Activated naive CD4-positive, alpha-beta T cell treated with anti-CD3 and anti-CD28 coated beads, Interleukin-2, amount 50 U/mL, for 16 hours (primary cell): ENCODE measurements around the gene PRSS56.
"Not testable (repeated sequence)": the region's sequence is repeated elsewhere in the genome, so short reads cannot be mapped to it uniquely, and the experiment has no call there.

Experiments
- DNase-seq: peaks from one replicate; pipeline ENCODE4 v3.0.0-alpha.2; 2020

Gene PRSS56

DNA sequence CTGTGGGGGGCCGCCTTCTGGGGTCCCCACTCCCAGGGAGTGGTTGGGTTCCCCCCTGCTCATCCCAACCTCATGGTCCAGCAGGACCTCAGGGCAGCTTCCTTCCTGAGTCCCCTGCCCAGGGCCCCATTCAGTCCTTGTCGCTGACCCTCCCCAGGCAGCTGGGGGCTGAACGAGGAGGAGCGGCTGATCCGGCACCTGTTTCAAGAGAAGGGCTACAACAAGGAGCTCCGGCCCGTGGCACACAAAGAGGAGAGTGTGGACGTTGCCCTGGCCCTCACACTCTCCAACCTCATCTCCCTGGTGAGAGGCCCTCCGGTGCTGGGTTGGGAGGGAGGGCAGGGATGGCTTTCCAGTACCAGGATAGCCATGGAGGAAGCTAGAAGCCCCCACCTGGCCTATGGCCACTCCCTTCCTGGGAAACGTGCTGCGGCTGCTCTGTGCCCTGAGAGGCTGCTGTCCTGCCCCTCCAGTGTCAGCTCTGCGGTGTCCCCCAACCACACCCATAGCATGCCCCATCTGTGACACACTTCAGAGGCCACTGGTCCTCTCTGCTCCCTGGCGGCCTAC, 6.3 kb downstream of the PRSS56 start:
- DNase-seq = no peak

DNA sequence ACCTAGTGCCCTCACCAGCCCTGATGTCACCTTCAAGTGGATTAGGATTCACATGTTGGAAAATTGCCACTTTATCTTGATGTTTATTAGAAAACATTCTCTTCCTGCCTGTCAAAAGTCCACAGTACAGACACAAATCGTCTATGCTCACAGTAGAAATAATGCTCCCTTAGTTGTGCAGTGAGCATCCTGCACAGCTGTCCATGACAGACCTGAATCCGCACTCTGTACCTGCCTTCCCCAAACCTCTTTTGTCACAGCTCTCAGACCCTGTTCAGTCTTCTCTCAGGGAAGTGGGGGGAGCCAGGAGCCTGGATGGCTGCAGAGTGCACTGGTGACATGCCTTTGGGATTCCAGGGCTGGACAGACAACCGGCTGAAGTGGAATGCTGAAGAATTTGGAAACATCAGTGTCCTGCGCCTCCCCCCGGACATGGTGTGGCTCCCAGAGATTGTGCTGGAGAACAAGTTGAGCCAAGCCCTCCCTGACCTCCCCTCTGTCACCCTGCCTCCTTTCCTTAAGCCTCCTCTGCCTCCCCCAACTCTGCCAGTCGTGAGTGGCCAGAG, 7.8 kb downstream of the PRSS56 start:
- DNase-seq = no peak

DNA sequence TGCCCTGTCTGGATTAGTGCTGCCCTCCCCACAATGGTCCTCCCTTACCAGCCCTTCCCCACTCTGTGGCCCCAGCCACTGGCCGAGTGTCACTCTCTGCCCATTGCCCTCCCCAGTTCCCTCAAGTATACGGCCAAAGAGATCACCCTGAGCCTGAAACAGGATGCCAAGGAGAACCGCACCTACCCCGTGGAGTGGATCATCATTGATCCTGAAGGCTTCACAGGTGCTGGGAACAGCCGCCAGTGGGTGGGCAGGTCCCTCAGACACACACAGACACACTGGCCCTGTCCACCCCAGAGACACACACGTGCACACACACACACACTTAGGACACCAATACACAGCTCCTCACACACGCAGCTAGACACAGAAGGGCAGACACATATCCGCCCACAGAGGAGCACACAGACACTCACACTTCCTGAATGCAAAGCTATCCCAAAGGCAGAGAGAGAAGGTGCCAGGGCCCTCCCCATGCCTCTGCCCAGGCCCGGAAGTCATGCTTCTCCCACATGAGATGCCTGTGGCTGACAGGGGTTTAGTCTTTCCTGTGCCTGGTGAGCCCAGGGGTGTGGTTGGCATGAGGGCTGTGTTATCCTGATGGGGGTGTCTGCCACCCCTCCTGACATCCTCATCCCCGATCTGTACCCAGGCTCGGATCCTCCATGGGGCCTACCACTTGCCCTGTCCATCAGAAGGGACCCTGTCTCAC, 8.7 kb downstream of the PRSS56 start:
- DNase-seq = no peak

DNA sequence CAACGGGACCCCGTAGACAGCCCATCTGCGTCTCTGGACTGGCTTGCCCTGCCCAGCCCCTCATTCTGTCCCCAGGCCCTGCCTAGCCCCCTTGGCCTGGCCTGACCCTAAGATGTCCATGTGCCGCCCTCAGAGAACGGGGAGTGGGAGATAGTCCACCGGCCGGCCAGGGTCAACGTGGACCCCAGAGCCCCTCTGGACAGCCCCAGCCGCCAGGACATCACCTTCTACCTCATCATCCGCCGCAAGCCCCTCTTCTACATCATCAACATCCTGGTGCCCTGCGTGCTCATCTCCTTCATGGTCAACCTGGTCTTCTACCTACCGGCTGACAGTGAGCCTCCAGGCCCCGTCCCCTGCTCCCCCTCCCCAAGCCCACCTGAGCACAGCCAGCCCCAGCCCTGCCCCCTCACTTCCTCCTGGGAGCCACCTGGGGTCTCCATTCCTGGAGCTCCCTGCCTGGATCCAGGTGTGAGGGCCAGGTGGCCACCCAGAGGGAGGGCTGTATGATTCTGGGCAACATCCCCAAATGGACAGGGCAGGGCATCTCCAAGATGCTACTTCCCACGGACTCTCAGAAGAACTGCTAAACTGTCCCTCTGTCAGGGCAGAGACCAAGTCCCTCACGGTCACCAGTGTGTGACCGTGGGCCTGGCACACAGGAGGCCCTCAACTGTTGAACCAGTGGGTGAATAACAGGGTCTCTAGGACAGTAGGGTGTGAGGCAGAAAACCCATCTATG, 9.8 kb downstream of the PRSS56 start:
- DNase-seq = no peak

DNA sequence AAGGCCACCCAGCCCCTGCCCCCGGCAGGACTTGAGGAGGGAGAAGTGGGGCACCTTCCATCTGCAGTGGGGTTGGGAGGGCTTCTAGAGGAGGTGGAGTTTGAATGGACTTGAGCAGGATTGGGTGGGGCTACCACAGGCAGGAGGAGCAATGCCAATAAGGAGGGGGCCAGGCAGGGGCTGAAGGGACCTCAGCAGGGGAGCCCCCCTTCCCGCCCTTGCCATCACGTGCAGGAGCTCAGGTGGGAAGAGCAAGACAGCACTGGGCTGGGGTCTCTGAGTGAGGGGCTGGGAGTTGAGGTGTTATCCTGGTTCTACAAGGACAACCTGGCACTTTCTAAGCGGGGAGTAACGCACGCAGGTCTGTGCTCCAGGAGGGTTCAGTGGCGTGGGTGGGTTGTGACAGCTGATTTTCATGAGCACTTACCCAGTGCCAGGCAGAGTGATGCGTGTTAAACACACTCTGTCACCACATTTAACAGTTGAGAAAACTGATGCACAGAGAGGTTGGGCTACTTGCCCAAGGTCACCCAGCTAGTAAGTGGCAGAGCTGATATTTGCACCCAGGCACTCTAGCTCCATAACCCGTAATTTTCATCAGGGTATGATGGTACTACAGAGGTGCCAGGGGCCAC, 10.6 kb downstream of the PRSS56 start:
- no peak for DNase-seq

DNA sequence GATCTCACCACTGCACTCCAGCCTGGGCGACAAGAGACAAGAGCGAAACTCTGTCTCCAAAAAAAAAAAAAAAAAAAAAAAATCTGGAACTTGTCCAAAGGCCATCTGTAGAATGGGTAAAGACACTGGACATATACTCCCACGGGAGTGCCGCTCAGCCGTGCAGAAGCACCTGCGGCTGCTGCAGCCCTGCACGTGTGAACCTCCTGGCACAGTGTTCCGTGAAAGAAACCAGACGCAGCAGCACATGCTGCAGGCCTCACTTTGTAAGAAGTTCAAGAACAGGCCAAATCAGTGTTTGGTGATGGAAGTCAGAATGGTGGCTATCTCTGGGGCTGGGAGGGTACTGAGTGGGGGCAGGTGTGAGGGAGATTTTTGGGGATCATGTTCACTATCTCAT, 12.2 kb downstream of the PRSS56 start:
- DNase-seq = no peak

DNA sequence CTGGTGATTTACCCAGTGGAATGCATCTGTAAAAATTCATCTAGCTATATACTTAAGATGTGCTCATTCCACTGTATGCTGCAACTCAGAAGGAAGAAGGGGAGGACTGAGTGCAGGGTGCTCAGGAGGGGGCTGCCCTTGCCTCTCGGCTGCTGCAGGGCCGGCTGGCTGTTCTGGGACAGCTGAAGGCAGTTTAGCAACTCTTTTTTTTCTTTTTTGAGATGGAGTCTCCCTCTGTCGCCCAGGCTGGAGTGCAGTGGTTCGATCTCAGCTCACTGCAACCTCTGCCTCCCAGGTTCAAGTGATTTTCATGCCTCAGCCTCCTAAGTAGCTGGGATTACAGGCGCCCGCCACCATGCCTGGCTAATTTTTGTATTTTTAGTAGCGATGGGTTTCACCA, 12.6 kb downstream of the PRSS56 start:
- DNase-seq = not testable (repeated sequence)

DNA sequence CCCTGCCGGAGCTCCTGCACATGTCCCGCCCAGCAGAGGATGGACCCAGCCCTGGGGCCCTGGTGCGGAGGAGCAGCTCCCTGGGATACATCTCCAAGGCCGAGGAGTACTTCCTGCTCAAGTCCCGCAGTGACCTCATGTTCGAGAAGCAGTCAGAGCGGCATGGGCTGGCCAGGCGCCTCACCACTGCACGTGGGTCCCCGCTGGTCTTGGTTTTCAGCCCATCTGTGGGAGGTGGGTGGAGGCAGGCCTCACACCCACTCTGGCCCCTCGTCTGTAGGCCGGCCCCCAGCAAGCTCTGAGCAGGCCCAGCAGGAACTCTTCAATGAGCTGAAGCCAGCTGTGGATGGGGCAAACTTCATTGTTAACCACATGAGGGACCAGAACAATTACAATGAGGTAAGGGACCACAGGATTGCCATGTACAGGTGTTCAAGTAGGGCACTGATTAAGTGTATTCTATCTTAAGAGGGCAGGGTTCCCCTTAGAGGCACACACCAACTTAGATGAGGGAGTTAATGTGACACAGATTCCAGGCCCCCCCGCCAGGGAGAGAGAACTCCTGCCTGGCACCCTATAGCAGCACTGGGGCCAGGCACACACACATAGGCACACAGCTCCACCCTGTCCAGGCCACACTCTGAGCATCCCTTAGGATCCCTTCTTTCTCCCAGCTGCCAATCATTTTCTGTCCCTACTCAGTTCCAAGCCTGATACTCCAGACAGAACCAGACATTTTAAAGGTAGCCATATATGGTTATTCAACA, 13.9 kb downstream of the PRSS56 start:
- no peak for DNase-seq

DNA sequence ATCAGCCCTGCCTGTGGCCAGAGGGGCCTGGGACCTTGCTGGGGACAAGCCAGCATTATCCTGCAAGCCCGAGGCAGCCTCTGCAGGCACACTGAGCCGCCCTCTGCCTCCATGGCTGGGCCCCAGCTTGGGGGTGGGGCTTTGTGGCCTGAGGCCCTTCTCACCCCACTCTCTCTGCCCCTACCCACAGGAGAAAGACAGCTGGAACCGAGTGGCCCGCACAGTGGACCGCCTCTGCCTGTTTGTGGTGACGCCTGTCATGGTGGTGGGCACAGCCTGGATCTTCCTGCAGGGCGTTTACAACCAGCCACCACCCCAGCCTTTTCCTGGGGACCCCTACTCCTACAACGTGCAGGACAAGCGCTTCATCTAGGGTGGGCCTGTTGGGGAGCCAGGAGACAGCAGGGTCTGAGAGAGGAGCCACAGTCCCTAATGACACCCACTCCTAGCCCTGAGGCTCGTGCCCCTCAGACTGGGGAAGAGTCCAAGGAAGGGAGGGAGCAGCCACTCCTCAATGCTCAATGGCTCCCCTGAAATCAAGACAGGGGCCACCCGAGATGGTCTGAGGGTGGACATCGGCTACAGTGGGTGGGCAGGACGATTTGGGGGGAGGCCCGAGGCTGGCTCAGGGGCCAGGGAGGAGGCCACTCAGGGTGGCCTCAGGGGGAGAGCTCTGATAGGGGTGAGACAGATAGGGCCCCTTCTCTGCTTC, 14.9 kb downstream of the PRSS56 start:
- no peak for DNase-seq

DNA sequence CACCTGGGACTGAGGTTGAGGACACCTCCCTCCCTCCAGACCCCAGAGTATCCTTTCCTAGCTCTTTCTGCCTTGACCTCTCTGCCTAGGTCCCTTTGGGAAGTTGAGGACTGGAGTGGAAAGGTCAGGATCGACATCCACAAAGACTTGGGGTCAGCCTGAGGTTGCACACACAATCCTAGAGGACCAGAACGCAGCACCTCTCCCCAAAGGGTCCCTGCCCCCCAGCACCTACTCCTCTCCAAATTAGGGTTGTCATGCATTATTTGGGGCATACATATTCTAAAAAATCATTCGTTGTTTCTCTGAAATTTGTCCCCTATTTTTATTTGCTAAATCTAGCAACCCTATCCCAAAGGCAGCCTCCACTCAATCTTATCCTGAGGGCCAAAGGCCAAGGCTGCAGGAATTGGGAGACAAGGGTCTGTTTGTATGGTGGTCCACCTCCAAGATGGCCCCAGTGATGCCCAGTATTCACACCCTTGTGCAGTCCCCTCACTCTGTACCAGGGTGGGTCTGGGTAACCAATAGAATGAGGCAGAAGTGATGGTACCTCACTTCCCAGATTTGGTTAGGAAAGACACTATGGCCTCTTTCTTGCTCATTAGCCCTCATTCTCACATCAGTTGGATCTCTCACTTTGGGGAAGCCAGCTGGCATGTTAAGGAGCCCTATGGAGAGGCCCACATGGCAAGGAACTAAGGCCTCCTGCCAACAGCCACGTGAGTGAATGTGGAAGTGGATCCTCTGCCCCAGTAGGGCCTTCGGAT, 15.8 kb downstream of the PRSS56 start:
- no peak for DNase-seq

DNA sequence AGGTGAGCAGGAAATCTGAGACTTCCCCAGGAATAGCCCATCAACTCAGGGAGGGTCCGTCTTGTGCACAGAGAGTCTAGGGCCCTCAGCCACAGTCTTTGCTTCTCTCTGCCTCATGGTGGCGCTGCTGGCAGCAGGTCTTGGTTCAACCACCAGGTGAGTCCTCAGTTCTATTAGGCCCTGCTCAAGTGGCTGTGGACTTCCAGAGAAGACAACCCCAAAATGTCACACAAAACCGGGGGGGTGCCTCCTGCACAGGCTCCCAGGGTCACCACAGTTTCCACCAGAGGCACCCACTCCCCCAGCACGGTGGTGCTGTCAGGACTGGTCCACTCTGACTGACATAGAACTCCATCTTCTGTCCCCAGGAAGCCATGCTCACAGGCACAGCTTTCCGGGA, 16.9 kb downstream of the PRSS56 start:
- no peak for DNase-seq

DNA sequence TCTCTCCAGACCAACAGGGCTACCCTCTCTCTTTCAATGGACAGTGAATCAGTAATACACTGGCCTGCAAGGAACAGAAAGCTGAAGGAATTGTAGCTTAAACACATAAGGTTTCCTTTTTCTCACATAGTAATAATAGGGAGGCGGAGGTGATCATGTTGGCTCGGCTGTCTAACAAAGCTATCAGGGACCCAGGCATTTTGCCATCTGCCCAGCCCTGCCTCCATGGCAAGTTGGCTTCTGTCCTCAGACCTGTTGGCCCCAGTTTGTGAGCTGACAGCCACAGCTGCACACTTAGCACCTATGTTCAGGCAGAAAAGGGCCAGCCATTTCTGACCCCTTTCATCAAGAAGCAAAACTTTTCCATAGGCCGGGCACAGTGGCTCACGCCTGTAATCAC, 17.3 kb downstream of the PRSS56 start:
- no peak for DNase-seq

DNA sequence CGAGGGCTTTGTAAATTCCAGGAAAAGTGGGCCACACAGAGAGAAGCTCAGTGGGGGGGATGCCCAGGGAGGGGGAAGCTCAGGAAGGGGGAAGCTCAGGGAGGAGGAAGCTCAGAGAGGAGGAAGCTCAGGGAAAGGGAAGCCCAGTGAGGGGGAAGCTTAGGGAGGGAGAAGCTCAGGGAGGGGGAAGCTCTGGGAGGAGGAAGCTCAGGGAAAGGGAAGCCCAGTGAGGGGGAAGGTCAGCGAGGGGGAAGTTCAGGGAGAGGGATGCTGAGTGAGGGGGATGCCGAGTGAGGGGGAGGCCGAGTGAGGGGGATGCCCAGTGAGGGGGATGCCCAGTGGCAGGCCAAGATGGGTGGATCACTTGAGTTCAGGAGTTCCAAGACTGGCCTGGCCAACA, 18.5 kb downstream of the PRSS56 start:
- no peak for DNase-seq

DNA sequence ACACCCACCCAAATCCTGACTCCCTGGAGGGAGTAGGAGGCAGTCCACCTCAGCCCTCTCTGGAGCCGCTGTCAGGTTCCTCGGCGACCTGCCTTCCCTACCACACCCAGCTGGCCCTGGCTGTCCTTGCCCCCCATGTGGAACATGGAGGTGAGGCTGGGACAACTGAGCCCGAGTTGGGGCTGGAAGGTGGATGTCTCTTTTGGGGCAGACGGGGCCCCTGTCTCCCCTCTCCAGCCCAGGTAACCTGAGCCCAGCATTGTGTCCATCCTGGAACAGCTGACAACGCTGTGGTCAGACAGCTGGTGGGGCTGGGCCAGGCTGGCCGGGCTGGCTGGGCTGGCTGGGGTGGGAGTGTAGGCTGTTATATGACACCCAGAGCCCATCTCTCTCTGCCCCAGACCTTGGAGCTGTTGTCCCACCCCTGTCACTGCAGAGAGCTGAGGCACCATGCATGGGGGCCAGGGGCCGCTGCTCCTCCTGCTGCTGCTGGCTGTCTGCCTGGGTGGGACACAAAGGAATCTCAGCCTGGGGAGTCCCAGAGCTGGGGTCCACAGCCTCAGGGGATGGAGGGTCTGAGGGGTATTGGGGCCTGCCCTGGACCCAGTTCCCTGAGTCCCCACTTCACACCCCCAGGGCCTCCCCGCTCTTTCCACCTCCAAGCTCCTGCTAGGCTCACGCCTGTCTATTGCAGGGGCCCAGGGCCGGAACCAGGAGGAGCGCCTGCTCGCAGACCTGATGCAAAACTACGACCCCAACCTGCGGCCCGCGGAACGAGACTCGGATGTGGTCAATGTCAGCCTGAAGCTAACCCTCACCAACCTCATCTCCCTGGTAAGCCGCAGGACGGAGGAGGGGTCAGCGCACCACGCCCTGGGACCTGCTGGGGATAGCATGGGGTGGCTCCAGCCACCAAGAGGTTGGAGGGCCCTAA, 19.4 kb downstream of the PRSS56 start, which contains the start of gene CHRNG:
Gene CHRNG, plus strand, starts transcription at position 395 of the 934 bp plus-strand sequence. Its CDS starts 56 bp downstream, at position 451.
- DNase-seq = no peak

DNA sequence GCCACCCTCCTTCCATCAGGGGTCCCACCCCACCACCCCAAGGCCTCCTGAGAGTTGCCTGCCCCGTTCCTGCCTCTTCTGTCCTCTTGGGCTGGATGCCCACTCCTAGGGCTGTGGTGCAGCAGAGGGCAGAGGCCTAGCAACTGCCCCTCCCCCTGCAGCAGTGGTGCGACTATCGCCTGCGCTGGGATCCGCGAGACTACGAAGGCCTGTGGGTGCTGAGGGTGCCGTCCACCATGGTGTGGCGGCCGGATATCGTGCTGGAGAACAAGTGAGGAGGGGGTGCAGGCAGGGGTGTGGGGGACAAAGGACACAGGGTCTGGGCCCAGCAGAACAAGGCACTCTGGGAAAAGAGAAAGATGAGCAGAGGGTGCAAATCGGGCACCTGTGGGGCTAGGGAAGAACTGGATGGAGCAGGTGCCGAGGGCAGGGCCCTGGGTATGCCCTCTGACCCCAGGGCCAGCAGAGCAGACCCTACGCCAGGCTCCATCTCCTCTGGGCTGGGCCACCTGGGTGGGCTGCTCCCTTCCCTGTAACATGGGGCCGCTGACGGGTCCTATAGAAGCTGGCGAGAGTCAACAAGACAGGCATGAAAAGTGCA, 20.4 kb downstream of the PRSS56 start:
- no peak for DNase-seq

DNA sequence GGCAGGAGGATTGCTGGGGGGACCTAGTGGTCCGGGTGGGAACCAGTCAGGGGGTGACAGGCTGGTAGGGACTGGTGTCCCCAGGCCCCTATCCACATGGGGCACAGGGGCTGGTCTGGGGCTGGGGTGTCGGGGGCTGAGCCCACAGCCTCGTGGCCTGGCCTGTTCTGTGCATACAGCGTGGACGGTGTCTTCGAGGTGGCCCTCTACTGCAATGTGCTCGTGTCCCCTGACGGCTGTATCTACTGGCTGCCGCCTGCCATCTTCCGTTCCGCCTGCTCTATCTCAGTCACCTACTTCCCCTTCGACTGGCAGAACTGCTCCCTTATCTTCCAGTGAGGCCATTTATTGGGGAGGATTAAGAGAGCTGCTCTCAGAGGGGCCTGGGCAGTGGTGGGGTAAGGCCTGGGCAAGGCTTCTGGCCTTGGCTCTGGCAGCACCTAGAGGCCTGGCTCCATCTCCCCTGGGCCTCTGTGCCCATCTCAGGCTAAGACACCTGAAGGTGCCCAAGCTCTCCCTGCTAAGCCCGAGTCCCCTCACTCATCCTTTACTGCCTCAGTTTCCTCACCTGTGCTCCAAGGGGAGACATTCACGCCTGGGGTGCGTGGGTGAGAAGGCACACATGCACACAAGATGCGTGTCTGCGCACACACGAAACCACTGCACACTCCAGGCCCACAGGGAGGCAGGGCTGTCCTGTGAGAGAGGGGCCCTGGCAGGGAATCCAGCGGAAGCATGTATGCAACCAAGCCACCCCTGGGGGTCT, 21.2 kb downstream of the PRSS56 start:
- DNase-seq = no peak

DNA sequence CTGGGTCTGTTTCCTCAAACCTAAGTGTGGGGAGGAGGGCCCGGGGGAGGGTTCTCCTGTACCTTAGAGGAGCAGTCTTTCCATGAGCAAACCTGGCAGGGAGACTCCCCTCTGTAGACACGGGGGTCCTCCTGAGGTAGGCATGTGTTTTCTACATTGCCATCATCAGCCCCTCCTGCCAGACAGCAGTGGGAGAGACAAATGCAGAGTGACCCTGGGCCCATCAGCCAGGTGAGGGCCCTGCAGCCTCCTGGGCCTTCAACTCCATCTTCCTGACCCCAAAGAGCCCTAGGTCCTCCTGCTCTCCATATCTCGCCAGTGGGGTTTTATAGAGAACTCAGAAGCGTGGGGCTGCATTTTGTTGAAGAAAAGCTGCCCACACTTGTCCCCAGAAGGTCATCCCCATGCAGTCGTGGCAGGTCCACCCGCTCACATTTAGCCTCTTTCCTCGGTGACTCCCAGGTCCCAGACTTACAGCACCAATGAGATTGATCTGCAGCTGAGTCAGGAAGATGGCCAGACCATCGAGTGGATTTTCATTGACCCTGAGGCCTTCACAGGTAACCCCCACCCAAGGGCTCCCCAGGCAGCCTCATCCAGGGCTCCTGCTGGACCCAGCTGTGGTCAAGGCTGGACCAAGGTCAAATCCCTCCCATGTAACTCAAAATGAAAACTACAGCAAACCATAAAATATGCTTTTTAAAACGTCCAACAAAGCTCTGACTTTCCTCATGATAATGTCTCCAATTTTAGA, 21.9 kb downstream of the PRSS56 start:
- DNase-seq = no peak
